22Rv1 (cell line): ENCODE data around the gene TNNC2.

ENCODE experiments used
- H3K27ac ChIP-seq: fragments of 450-650 bp; 2 replicates; pipeline ENCODE4 v1.5.1; 2017
- CTCF ChIP-seq: fragments of 450-650 bp; IDR thresholded peaks from 2 replicates; pipeline ENCODE4 v1.5.1; 2017; ENCODE audit warnings: mild to moderate bottlenecking
- ZFX ChIP-seq: fragments of 450-650 bp; IDR thresholded peaks from 2 replicates; pipeline ENCODE4 v1.6.1; 2017; ENCODE audit warnings: antibody characterized with exemption, borderline replicate concordance

Gene TNNC2

GRCh38 chr20:45853484-45853883 is 26.4 kb upstream of the TNNC2 start:
- TF ChIP-seq CTCF (no peak), ZFX (no peak)
- H3K27ac ChIP-seq = 0 out of 2 replicates have a peak overlapping the region, but pooled peaks have one; percentile 15

GRCh38 chr20:45852326-45852725 is 25.2 kb upstream of the TNNC2 start:
- no peak overlapping the region for H3K27ac ChIP-seq
- TF ChIP-seq CTCF = no peak
- no peak for TF ChIP-seq ZFX

GRCh38 chr20:45851501-45851900 is 24.4 kb upstream of the TNNC2 start:
- no peak for TF ChIP-seq ZFX
- no peak for TF ChIP-seq CTCF
- H3K27ac ChIP-seq = no peak overlapping the region

- no peak overlapping the region for H3K27ac ChIP-seq
- TF ChIP-seq ZFX (no peak), CTCF (no peak)
These were observed 23.8 kb upstream of the TNNC2 start for GRCh38 chr20:45850926-45851325.

- no peak for TF ChIP-seq ZFX
- no peak for TF ChIP-seq CTCF
- H3K27ac ChIP-seq = no peak overlapping the region
These were observed 23.1 kb upstream of the TNNC2 start for GRCh38 chr20:45850238-45850637.

- peak overlapping the region; percentile 42 for H3K27ac ChIP-seq
- TF ChIP-seq ZFX (no peak), CTCF (no peak)
These were observed 22.0 kb upstream of the TNNC2 start for GRCh38 chr20:45848969-45849582.

- TF ChIP-seq CTCF = no peak
- no peak for TF ChIP-seq ZFX
- H3K27ac ChIP-seq = peak overlapping the region; percentile 42
These were observed 21.3 kb upstream of the TNNC2 start for GRCh38 chr20:45848421-45848820.
